GM19328 (cell line): ENCODE results near the gene HIVEP2.

Source experiments
- ATAC-seq: cut with Tn5 transposase; IDR thresholded peaks from one replicate; pipeline ENCODE4 v1.9.1; 2021; ENCODE audit warnings: mild to moderate bottlenecking, moderate library complexity; ENCODE audit not compliant: unreplicated experiment

The HIVEP2 gene

DNA sequence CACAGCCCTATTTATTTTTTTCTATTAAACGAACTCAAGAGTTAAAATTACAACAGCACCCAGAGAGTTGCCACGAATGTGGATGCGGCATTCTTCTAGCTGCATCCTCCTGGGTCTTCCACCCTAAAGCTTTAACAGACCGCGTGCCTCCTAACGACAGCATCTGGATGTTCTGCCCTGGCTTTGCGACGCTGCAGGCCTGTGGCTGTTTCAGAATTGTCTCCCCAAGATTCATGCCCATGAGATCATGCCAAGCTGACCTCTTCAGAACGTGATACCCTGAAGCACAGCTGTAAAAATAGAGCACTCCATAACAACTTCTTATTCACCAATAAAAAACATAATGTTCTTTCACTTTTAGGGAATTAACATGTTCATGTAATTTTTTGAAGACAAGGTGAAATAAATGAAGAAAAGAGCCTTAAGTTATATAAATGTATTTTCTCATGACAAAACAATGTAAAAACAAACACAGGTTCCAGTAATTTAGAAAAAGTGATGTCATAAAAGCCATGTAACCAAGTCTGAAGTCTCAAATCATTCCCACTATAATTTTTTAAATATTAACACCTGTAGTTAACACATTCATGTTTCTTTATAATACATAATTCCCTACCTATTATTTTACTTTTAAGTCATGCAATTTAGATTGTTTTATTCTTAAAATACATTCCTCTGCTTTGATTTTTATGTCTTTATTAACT lies 26.5 kb downstream of the HIVEP2 start:
- no peak for ATAC-seq

DNA sequence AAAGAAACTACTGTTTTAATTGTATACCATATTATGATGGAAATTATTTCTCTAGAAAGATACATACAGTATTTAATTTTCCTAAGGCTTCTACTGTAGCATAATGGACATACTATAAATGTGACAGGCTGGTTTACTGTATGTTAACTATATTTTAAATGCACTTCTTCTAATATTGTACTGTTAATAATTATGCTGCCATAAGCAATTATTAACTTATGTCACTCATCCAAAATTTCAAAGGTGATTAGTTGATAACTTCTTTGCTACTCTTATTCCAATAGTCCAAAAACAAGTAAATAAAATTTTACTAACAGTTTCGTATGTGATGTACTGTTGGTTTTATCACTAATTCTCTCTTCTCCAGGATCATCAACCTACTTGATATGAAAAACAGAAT lies 28.1 kb downstream of the HIVEP2 start:
- ATAC-seq = no peak

DNA sequence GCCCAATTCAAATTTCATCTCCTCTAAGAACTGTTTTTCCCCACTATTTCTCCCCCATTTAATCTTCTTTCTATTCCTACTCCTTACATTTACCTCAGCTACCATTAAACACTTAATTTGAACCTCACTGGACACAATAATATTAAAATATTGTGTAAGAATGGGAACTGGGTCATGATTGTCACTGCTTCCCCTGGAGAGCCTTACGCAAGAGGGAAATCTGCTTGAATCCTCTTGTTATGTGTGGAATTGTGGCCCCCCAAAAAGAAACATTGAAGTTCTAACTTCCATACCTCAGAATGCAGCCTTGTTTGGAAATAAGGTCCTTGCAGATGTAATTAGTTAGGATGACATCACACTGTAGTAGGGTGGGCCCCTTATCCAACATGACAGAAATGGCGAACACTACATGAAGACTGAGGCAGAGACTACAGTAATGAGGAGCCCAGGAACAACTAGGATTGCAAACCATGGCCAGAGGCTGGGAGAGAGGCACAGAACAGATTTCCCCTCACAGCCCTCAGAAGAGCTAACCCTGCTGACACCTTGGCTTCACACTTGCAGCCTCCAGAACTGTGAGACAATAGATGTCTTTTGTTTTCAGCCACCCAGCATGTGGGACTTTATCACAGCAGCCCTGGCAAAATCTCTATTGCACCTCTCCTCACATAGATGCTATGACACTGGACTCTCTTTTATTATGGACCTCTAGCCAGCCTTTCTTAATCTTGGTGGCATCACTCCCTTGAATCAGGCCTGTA lies 29.9 kb downstream of the HIVEP2 start:
- ATAC-seq = no peak

DNA sequence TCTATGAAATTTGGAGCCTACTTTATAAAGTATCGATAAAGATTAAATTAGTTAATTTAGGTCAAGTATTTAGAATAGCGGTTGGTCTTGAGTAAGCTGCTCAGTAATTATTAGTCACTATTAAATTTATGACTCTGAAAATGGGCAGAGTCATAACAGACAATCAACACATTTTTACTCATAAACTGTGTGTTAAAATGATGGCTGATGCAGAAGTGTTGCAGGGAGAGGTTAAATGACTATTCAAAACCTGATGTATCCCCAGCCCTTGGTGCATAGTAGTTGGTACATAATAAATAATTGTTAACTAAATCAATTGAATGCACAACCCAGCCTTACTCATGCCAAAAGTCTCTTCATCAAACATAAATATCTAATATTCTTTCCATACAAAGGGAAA lies 30.6 kb downstream of the HIVEP2 start:
- no peak for ATAC-seq

DNA sequence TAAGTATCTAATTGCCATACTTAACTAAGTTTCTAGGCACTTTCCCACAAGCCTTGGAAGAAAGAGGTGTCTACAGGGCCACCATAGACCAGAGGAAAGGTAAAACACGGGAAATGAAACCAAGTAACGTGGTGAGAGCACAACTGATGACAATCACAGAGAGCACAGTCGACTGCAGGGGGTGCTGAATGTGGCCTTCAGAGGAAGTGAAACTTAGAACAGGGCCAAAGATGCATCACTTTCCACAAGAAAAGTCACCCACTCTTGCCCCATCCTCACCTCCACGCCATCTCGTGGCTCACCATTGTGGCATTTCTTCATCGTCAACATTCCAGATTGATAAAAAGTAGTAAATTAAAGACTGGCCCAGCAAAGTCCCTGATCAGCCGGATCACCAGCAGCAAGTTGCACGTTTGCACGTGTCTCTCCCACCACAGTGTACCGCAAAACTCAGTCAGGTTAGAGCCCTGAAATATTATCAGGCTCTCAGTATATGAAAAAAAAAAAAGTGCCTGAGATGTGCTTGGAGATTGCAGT lies 31.4 kb downstream of the HIVEP2 start:
- peak; percentile 96 for ATAC-seq

DNA sequence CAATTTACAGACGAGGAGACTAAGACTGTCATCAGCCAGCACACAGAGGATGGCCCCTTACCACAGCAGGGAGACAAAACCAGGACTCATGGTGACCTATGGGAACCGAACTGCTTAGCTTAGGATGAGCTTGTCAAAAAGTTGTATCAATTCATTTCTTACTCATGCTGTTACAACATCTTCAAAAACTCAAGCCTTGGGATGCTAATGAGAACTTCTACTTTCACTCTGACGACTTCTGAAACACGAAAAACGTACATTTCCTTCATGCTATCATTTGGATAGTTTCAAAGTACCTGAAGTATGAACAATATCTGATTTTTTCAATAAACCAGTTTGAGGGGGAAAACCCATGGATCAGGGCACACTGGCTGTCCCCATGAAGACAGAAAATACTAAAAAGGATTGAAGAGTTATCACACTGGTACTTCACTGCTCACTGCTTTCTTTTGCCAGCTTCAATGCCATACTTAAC lies 31.9 kb downstream of the HIVEP2 start:
- peak; percentile 45 for ATAC-seq

DNA sequence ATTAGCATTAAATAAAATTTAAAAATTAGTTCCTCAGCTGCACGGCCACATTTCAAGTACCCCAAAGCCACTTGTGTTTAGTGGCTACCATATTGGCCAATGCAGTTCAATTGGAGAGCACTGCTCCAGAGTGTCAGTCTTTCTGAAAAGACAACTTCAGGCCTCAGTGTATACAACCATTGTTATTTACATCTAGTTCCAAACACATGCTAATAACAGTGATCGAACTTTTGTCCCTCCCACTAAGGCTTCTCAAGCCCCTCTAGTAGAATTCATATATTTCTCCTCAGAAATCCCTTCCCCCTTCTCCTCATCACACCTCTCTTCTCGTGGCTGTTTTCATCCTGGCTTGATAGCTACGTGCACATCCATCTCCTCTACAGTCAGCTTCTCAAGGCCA lies 32.9 kb downstream of the HIVEP2 start:
- no peak for ATAC-seq

DNA sequence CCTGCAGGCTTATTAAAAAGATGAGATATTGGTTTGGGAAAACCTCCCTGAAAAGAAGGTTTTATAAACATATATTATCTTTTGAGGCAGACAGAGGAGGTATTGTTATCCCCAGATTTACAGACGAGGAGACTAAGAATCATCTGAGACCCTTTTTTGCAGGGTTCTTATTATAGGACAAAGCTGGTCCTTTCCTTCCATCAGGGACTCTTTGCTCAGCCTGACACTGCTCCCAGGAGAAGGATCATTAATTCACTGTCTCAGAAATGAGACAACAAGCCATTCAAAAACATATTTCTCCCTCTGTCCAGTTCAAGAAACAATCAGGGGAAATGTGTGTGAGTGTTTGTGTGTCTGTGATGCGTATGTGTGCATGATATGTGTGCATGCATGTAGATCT lies 33.5 kb downstream of the HIVEP2 start:
- ATAC-seq = no peak

DNA sequence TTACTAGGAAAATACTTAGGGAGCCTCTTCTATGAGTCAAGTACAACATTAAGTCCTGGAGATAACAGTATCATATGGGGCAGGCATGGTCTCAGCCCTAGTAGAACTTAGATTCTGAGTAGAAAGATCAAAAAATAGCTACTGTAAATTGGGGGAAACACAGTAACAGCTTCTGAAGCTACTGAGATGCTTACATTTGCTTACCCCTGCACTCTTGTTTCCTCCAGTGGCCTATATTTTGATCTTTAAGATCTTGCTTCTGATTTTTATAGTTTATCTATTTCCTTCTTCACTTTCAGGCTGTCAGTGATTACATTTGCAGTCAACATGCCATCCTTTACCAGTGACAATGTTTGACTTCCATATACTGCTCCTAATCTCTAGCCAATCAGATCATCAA lies 35.3 kb downstream of the HIVEP2 start:
- no peak for ATAC-seq

DNA sequence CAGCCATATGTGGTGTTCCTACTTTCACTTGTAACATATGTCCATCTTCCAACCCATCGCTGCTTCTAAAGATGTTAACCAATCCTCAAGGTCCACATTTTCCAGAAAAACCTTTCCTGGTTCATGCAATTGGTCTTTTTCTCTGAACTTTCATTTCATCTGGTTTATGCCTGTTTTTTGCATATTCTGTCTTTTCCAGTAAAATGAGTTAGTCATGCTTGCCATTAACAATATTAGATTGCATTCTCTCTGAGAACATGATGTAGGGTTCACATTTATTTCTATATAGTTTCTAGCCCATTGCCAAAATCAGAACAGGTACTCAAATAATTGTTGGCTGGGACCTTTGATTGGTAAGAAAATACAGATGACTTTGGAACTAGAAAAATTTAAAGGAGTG lies 36.7 kb downstream of the HIVEP2 start:
- no peak for ATAC-seq

DNA sequence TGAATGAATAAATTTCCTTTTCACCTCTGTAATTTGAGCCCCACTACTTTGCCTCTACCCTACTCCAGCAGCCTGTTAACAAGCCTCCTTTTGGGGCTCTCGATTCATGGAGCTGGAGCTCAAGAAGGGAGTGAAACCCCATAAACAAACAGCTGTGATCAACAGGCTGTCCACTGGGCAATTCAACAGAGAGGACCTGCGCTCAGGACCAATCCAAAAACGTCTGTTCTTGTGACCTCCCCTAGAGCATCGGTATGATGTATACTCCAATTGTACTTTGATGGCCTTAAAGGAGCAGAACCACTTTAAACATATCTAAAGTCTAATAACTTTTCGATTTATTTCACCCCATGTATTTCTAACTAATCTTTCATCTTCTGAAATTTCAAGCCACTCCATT lies 37.4 kb downstream of the HIVEP2 start:
- ATAC-seq = no peak

DNA sequence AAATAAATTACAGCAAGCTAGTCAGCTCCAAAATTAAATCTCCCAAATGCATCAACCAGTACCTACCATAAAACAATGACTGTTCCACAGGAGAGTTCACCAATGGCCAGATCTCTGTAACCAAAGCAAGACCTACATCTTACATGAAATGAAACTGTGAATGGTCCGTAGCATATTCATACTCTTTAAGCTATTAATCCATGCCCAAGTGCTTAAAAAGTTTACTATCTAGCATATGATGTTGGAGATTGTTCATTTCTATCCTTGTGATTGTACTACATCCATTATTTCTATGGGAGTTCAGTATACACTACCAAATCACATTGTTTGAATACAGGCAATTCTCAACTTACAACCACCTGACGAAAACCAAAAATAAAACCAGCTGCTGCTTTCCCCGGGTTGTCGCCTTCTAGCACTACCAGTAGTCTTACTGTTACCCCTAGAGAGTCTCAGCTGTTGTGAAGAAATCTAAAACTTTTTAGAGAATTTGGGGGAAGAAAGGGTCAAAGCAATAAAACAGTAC lies 38.0 kb downstream of the HIVEP2 start:
- peak; percentile 57 for ATAC-seq

DNA sequence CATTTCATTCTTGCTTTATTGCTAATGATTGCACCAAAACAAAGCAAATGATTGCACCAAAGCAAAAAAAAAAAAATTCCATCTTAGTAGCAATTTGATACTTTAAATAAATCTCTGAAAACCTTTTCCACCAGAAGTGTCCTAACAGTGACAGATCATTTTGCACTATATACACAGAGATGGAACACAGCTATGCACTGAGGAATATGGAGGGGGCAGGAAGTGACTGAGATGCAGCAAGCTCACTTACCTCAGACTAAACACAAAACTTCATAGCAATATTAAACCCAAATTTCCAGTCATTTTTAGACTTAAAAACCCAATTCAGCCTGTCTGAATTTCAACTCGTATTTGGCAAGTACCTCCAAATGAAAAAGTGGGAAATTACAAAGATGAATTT lies 41.2 kb downstream of the HIVEP2 start:
- no peak for ATAC-seq

DNA sequence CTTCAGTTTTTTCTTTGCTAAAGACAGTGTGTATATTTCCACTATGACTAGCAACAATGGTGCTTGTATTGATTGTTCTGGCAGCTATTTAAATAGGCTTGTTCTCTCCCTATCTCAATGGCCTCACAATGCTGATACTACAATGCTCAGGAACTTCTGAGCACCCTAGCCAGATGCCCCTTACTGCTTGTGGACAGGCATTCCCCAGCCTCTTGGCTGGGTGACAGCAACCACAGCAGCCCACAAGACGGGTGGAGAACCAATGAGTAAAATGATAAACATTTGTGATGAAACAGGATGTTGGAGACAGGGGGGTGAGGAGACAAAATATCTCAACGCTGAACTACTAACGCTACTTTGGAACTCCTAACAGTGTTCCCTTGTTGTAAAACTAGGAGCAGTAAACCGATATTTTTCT lies 42.3 kb downstream of the HIVEP2 start:
- no peak for ATAC-seq

DNA sequence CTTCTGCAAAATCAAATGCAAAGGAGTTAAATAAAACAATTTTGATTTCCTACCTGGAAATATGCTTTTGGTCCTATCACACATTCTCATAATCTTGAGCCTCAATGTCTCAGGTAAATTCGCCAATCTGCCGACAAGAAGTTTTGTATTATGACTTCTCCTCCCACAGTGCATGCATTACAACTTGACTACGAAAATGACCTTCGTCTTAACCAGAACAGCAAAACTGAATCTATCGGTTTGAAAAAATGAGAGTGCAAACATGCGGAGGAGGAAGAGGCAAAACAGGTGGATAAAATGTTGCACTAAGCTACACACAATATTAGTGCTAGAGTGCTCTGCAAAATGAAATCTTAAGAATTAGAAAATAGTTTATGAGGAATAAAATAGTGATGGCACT lies 43.4 kb downstream of the HIVEP2 start:
- no peak for ATAC-seq

DNA sequence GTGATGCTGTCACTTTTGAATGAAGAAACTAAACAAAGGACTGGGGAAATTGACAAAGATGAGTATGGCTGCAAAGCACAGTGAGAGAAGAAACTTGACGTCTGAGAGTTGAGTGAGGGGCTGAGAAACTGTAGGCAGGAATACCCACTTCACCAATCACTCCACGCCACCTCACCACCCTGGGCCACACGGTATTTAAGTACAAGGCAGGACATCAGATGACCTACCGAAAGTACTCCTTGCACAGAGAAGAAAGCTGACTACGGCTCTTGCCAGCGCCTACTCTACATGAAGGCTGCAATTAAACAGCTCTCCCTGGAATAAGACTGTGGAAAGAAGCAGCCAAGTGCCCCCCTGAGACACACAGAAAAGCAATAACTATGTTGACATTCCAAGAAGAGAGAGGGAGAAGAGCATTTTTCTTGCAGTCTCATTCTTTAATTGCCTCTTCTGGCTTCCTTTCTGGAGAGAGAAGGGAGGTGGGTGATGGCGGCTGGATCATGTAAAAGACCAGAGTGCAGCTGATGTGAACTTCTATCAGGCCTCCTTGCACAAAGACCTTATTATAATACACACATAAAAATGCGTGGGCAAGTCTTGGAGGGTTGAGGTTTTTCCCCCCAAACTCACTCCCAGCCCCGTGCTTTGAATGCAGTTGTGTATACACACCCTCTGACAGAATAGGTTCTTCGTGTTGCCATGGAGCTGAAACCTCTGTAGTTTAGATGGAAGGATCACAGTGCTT lies 44.6 kb downstream of the HIVEP2 start:
- no peak for ATAC-seq

DNA sequence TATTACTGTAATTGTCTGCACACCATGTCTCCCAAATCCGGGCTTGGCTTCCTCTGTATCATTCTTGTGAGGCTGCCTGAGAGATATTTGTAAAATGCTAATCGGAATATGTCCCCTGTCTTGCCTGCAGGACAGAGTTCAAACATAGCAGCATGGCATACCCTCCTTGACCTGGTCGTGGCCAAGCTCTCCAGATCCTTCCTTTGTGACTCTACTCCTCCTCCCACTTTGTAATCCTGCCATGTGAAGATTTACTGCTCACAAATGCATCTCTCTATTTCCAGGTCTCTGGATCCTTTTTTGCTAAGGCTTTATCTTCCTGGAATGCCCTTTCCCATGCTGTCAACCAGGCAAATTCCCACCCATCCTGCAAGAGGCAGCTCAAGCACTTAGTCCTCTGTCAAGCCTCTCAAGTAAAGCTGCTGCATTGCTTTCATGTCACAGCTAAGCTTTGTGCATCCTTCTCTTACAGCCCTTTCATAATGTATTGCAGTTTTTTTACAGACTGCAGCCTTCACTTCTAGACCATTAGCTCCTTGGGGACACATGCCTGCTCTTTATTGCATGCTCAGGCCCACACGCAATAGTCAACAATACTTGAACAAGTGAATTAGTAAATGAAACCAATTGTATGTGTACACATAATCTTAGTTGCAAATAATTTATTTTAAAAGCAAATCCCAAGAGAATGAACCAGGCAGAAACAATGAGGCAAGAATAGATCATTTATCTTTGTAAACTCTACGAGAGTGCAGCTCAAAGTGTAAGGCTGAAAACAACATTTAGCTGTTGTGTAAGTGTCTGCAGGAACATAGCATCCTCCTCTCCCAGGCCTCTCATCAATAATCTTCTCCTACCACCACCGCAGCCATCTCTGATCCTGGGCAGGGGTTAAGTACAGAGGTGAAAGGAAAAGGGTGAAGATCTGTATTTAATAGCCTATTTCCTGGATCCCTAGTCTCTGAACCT lies 45.8 kb downstream of the HIVEP2 start:
- ATAC-seq = no peak

DNA sequence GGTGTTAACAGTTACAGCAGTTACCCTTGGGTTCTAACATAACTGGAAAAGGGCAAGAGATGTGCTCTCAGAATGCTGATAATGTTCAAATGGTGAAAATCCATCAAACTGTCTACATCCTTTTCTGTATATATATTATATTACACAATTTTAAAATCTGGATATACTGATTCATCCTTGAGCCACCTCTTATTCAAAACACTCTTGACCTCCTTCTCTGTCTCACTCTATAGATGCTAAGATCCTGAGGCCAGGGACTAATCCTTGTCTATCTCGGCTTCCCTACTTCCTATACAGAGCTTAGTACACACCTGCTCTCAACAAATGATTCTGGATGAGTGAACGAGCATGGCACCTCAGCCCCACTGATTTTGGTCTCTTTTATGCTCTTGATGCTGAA lies 47.3 kb downstream of the HIVEP2 start:
- ATAC-seq = no peak

DNA sequence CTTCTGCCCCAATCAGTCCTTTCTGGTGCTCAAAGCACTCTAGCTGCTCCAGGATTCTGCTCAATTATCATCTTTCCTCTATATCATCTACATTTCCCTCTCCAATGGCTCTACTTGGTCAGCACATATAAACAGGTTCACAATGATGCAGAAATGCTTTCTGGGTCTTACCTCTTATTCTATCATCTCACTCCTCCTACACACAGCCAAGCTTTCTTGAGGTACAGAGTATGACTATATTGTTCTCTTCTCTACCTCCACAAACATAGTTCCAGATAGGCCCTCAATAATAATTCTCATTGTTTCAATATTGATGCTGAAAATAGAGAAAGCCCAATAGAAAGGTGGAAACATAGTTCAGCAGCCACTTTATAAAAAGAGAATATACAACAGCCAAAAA lies 48.2 kb downstream of the HIVEP2 start:
- no peak for ATAC-seq

DNA sequence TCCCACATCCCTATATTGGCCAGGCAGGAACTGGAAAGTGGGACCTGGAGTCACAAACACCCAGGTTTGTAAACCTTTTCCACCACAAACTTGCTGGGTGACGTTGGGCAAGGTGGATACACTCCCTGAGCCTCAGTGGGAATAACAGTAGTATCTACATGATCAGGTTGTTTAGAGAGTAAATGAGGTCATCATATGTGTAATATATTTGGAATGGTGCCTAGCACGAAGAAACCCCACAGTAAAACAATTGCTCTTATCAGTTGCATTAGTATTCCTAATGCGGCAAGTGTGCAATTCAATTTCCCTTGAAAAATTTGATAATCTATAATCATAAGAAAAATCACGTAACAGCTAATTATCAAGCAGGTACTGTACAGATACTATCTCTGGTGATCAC lies 51.9 kb downstream of the HIVEP2 start:
- ATAC-seq = no peak
